Measurements from ENCODE around the gene SPOCK3. TPM values are rescaled to one million over a fixed set of nuclear protein-coding genes. Genes with fewer than 3 reads are reported as not detected.

SPOCK3 gene
- total and polyA plus RNA-seq, 2 of the 13 experiments (the other 11 are each of a cell fraction or from before 2014, with no cell fraction given), result not detected

GRCh38 chr4:167176723-167177367, 57.4 kb downstream of the SPOCK3 start (continued):
- TF ChIP-seq ARID3A (IDR thresholded peaks at IDR 0.05; ENCODE audit: low read depth, low read length) (peak; percentile 81), TFAP4 (IDR thresholded peaks at IDR 0.05; ENCODE audit: borderline replicate concordance, low read depth) (peak; percentile 30; the same call in 1 of the 2 replicates), SYNCRIP (IDR thresholded peaks at IDR 0.05; ENCODE audit: insufficient read depth, low read depth, low read length) (no peak), TIGD3 (CRISPR knock-in tag; IDR thresholded peaks at IDR 0.05; ENCODE audit: borderline replicate concordance) (no peak), LRRFIP1 (CRISPR knock-in tag; conservative IDR thresholded peaks at IDR 0.05) (no peak), EEA1 (CRISPR knock-in tag; IDR thresholded peaks at IDR 0.05; ENCODE audit: borderline replicate concordance) (no peak), PHF21A (CRISPR knock-in tag; IDR thresholded peaks at IDR 0.05) (no peak), ZBTB21 (CRISPR knock-in tag; IDR thresholded peaks at IDR 0.05) (peak; percentile 74; the same call in 1 of the 2 replicates), MTF1 (CRISPR knock-in tag; IDR thresholded peaks at IDR 0.05) (no peak), AHDC1 (CRISPR knock-in tag; IDR thresholded peaks at IDR 0.05; ENCODE audit: borderline replicate concordance) (peak; percentile 84; the same call in 1 of the 2 replicates), ZNF557 (CRISPR knock-in tag; IDR thresholded peaks at IDR 0.05) (no peak), ZMAT3 (CRISPR knock-in tag; conservative IDR thresholded peaks at IDR 0.05) (no peak), ZNF24 (IDR thresholded peaks at IDR 0.05) (no peak), FOSL1 (CRISPR knock-in tag; IDR thresholded peaks at IDR 0.05; ENCODE audit: borderline replicate concordance) (no peak), SETDB1 (CRISPR knock-in tag; IDR thresholded peaks at IDR 0.05; ENCODE audit: borderline replicate concordance) (no peak), PCBP1 (IDR thresholded peaks at IDR 0.05; ENCODE audit: borderline replicate concordance, low read depth, low read length) (no peak), REPIN1 (CRISPR knock-in tag; IDR thresholded peaks at IDR 0.05; ENCODE audit: borderline replicate concordance, low read depth) (0 out of 2 replicates have a peak, but pooled peaks have one; percentile 41)
